ENCODE results near the gene NT5DC4. TPM values are rescaled to one million over a fixed set of nuclear protein-coding genes. Genes with fewer than 3 reads are reported as not detected.
A peak's percentile ranks its signal among the peaks of the same experiment; 100 is the strongest.

NT5DC4 gene
- total and polyA plus RNA-seq, 2 of the 4 experiments (the other 2 are of a cell fraction): not detected

DNA sequence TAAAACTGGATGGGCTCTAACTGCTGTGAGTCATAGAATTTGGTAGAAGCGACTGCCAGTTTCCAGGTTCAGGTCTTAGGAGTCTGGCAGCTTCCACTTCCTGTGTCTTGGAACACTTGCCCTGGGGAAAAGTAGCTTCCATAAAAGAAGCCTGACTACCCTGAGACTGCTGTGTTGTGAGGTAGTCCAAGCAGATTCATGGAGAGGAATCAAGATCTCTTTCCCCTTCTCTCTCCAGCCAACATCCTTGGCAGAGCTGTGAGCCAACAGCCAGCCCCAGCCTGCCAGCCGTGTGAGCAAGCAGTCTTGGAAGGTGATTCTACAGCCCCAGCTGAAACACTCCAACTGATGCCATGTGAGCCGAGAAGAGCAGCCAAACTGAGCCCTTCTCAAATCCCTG, 41.3 kb upstream of the NT5DC4 start:
- Histone ChIP-seq H3K4me2 (ENCODE audit: low read depth, low read length) (no peak overlapping the region), H3K36me3 (ENCODE audit: control insufficient read depth, insufficient read depth, low read length) (no peaks in the 10 kb centered on the region), H3K9ac (ENCODE audit: low read depth, low read length) (no peak overlapping the region), H4K8ac (ENCODE audit: low read depth in 2 of 2, low read length in 2 of 2) (no peak overlapping the region), H3K27ac (ENCODE audit: insufficient read depth, low read length) (no peak overlapping the region), H2BK5ac (ENCODE audit: low read depth, low read length, poor library complexity, severe bottlenecking) (no peak overlapping the region), H3K4me1 (ENCODE audit: control insufficient read depth, insufficient read depth, low read length) (no peaks in the 10 kb centered on the region), H2BK120ac (ENCODE audit: low read depth, low read length) (no peak overlapping the region), H3K9me1 (ENCODE audit: insufficient read depth, low read length) (no peaks in the 10 kb centered on the region), H2AFZ (replicated peaks; ENCODE audit: low read length, poor library complexity) (peak overlapping the region; percentile 73), H4K91ac (ENCODE audit: insufficient read depth, low read depth, low read length) (no peak overlapping the region), H2BK15ac (ENCODE audit: low read depth, low read length) (no peak overlapping the region), H3K27me3 (ENCODE audit: control insufficient read depth, insufficient read depth, low read length) (no peaks in the 10 kb centered on the region), H2BK20ac (ENCODE audit: low read depth, low read length) (no peak overlapping the region), H4K20me1 (ENCODE audit: insufficient read depth, low read length) (no peaks in the 10 kb centered on the region), H2AK9ac (replicated peaks; ENCODE audit: low read depth, low read length, poor library complexity) (peak overlapping the region; percentile 21), H4K5ac (ENCODE audit: low read depth, low read length) (no peak overlapping the region), H2AK5ac (ENCODE audit: low read depth, low read length) (no peak overlapping the region), H3K9me3 (ENCODE audit: control insufficient read depth, insufficient read depth, low read length) (no peaks in the 10 kb centered on the region), H3K56ac (ENCODE audit: extremely low read depth, insufficient read depth, low read length) (no peak overlapping the region), H3K14ac (replicated peaks; ENCODE audit: low read depth, low read length) (no peak overlapping the region), H3K79me1 (ENCODE audit: low read depth in 1 of 2, low read length in 2 of 2) (no peaks in the 10 kb centered on the region), H3K4ac (ENCODE audit: low read depth, low read length) (no peak overlapping the region), H3K18ac (ENCODE audit: low read depth, low read length) (no peak overlapping the region), H3K23ac (ENCODE audit: low read depth, low read length) (peak overlapping the region; percentile 42; the same call in 1 of the 2 replicates), H3K4me3 (ENCODE audit: insufficient read depth, low read depth, low read length) (no peak overlapping the region)
- in situ Hi-C loops (cut with MboI; ENCODE audit: low sequenced_read_pairs) (no loop called here), intact Hi-C loops (cut with micrococcal nuclease) (no loop called here), dilution Hi-C loops (cut with HindIII; ENCODE audit: low sequenced_read_pairs, unreplicated experiment) (no loop called here)
- POLR2A ChIA-PET (ENCODE audit: unreplicated experiment): no interaction called here
- no peak for DNase-seq
- peak; percentile 35; the same call in 1 of the 2 replicates for ATAC-seq (ENCODE audit: low read depth)
- no TSS peak for BruUV-seq (replicated peaks)
- whole genome bisulfite sequencing, 2 experiments (ENCODE audit: extremely low coverage in 2 of 2, insufficient read length in 1 of 2): no CpG with 5 or more reads among the region's 3 CpGs
- CTCF ChIA-PET: interaction anchor here (0.6 to 1.4 kb wide), 3 partner anchors 11 to 47 kb away, joined by 3 to 5 read pairs (median 3); no protein-coding TSS in a partner anchor
- TF ChIP-seq MAFK (IDR thresholded peaks at IDR 0.05; ENCODE audit: low read depth, low read length) (no peak), SMC3 (IDR thresholded peaks at IDR 0.05; ENCODE audit: low read depth, low read length) (no peak), CEBPB (IDR thresholded peaks at IDR 0.05; ENCODE audit: low read depth, low read length) (no peak), BHLHE40 (IDR thresholded peaks at IDR 0.05; ENCODE audit: low read depth, low read length) (no peak), MXI1 (IDR thresholded peaks at IDR 0.05; ENCODE audit: borderline replicate concordance, low read depth, low read length) (no peak)
- TF ChIP-seq, protein P1, sequence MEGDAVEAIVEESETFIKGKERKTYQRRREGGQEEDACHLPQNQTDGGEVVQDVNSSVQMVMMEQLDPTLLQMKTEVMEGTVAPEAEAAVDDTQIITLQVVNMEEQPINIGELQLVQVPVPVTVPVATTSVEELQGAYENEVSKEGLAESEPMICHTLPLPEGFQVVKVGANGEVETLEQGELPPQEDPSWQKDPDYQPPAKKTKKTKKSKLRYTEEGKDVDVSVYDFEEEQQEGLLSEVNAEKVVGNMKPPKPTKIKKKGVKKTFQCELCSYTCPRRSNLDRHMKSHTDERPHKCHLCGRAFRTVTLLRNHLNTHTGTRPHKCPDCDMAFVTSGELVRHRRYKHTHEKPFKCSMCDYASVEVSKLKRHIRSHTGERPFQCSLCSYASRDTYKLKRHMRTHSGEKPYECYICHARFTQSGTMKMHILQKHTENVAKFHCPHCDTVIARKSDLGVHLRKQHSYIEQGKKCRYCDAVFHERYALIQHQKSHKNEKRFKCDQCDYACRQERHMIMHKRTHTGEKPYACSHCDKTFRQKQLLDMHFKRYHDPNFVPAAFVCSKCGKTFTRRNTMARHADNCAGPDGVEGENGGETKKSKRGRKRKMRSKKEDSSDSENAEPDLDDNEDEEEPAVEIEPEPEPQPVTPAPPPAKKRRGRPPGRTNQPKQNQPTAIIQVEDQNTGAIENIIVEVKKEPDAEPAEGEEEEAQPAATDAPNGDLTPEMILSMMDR (conservative IDR thresholded peaks at IDR 0.05; ENCODE audit: low read depth, low read length): no peak

All from IMR-90 (cell line).